Skin of body (tissue), 2 donors: Measurements from ENCODE around the gene GNG7. TPM values are rescaled to one million over a fixed set of nuclear protein-coding genes. Genes with fewer than 3 reads are reported as not detected.
"Not testable (repeated sequence)": the region's sequence is repeated elsewhere in the genome, so short reads cannot be mapped to it uniquely, and the experiment has no call there.

ENCODE experiments used
- DNase-seq: peaks from one replicate; lab custom pipeline; 2025; lab: John Stamatoyannopoulos, UW
- total RNA-seq: library from RNA; depleted of rRNA; stranded (reverse); fragments of >200 nt; gene quantifications from one replicate; pipeline ENCODE4 v1.2.3, GENCODE V29; 2014

The GNG7 gene
- total RNA-seq, 1 donor from 2014 or later = 2.4 TPM

DNA sequence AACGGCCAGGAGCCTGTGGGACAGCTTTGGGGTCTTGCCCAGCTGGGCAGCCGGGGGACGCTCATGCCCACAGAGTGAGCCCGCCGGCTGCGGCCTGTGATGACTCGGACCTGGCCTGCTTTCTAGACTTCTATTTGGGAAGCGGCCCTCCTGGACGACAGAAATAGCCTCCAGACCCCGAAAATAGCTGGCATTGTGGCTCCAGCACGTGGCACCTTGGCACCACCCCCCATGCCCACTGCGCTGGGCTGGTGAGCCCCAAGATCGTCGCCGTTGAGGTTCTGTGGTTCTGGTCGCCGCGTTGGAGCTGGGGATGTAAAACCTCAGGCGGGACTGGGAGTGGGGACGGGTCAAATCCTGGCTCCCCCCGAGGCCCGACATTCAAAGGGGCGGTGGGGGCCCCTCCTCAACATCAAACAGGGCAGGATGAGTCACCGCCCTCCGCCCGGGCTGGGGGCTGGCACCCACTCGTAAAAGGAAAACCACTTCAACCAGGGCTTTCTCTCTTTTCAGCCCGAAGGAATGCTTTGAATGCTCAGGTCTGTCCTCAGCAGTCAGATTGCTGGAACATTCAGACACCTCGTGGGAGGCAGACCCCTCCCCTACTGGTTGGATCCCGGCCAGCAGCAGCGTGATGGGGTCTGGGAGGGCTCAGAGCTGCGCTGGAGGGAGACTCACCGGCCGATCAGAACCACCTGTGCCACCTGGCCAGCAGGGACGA, 184.5 kb downstream of the GNG7 start:
- DNase-seq = no peak

DNA sequence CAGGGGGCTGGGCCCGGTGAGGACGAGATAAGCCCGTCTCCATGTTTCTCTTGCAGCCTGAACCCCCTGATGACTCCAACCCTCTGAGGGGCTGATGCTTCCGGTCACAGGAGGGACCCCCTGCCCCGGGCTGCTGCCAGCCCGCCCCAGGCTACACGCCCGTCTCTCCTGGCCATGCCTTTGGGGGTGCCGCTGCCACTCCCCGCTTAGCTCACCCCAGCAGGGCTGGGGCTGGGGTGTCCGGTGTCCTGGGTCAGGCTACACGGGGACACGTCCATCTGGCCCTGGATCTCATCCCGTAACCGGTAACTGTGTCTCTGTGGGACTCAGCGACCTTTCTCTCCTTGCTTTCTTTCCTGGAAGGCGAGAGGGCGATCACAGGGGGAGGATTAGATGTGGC, 185.8 kb downstream of the GNG7 start:
- DNase-seq = no peak

DNA sequence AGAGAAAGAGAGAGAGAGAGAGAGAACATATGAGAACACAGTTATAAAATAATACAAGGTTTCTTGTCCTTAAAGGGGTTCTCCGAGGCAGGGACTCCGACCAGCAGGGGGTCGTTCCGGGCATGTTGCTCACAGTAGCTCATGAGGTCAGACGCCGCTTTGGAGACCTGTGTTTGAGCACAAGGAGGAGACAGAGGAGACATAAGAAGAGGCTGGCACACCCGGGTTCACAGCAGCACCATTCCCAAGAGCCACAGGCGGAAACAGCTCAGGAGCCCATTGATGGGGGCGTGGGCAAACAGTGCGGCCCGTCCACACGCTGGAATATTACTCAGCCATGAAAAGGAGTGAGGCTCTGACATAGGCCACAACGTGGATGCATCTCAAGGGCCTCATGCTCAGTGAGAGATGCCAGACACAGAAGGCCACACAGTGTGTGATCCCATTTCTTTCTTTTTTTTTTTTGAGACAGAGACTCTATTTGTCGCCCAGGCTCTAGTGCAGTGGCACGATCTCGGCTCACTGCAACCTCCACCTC, 187.4 kb downstream of the GNG7 start:
- DNase-seq = no peak

DNA sequence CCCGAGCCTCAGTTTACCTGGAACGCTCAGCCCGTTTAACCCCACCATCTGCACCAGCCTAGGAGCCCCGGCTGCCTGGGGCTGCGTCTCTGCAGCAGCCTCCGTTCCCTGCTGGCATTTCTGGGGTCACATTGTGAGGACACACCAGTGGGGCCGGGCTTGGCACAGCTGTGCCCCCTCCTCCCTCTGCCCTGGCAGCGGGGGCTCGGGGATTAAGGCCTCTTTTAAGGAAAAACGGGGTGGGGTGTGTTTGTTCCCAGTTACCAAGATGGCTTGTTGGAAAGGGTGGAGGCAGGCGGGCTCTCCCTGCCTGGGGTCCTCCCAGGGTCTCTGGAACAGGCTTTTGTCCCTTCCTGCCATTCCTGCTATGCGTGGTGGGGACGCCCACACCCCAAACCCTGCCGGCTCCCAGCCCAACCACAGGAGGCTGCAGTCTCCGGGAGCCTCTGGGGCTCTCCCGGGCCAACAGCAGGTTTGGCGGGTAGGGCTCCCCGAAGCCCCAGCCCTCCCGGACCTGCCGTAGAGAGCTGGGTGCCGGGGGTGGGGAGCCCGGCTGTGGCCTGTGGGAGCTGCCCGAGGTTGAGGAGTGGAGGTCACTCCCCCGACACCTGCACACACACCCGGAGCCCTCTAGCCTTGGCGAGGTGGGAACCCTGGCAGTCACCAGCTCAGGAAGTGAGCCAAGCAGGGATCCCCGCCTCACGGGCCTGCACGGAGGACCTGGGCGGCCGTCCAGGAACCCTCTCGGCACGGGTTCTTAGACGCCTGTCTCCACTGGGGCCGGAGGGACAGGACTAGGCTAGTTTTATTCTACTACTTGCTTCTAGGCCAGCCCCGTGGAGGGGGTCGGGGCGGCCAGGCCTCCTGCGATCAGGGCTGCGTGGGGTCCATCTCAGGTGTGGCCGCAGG, 189.7 kb downstream of the GNG7 start:
- DNase-seq = no peak

DNA sequence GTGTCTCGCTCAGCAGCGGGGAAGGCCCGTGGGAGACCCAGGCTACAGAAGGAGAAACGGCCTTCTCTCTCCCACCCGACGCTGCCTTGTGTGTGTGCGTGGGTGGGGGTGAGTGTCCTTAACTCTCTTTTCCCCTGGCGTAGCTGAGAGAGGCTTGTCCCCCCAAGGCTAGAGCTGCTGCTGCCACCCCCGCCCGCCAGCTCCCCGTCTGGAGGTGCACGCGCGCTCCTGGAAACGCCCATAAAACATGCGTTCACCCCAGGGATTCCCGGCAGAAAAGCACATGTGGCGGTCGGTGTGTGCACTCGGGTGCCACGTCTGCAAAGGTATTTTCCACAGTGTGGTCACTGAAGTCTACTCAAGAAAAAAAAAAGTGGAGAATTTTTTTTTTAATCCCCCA, 190.5 kb downstream of the GNG7 start:
- no peak for DNase-seq

DNA sequence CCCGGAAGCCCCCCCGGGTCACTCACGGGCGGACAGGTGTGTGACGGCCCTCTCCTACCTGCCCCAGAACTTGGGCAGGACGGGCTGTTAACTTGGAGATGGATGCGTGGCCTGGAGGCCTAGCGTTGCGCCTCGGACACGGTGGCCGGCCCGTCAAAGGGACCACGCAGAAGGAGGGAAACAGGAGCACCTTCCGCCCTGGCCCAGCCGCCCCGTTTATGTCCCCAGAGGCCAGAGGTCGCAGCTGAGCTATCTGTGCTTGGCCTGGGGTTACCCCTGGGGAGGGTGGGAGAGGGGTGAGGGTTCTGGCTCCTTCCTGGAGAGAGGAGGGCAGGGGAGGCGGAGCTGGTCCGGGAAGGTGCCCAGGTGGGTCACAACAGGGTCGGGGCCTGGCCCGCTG, 190.9 kb downstream of the GNG7 start:
- DNase-seq = no peak

DNA sequence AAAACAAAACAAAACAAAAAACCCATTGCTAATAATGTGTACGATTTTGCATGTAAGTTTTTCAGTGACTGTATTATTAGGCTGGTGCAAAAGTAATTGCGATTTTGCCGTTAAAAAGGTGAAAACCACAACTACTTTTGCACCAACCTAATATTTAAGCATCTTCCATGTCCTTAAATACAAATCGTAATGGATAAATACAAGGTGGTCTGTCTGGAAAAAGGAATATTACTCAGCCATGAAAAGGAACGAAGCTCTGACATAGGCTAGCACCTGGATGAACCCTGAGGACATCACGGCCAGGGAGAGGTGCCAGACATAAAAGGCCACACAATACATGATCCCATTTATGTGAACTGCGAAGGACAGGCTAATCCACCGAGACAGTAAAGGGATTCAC, 193.4 kb downstream of the GNG7 start:
- DNase-seq = no peak

DNA sequence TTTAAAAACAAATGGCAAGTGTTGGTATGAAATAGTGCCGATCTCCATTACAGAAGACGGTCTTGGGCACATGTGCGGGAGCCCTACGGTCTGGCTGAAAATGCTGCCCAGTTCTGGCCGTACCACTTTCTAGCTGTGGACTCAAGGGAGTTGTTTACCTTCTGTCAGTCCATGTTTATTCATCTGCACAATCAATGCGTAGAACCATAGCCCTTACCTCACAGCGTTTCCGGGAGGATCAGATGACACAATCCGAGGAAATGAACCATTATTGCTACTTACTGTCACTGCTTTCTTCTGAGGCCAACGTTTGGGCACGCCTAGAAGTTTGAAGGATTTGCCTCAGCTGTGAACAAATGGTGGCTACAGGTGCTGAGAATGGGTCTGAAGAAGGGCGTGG, 195.4 kb downstream of the GNG7 start:
- peak; percentile 35 for DNase-seq

DNA sequence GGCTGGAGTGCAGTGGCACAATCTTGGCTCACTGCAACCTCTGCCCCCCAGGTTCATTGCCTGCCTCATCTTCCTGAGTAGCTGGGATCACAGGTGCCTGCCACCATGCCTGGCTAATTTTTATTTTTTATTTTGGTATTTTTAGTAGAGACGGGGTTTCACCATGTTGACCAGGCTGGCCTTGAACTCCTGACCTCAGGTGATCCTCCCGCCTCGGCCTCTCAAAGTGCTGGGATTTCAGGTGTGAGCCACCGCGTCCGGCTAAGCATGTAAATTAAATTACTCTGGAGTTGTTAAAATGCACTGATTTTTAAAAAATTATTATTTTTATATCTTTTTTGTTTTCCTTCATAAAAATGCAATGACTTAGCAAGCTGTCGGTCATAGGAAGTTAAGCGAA, 195.8 kb downstream of the GNG7 start:
- DNase-seq = not testable (repeated sequence)

DNA sequence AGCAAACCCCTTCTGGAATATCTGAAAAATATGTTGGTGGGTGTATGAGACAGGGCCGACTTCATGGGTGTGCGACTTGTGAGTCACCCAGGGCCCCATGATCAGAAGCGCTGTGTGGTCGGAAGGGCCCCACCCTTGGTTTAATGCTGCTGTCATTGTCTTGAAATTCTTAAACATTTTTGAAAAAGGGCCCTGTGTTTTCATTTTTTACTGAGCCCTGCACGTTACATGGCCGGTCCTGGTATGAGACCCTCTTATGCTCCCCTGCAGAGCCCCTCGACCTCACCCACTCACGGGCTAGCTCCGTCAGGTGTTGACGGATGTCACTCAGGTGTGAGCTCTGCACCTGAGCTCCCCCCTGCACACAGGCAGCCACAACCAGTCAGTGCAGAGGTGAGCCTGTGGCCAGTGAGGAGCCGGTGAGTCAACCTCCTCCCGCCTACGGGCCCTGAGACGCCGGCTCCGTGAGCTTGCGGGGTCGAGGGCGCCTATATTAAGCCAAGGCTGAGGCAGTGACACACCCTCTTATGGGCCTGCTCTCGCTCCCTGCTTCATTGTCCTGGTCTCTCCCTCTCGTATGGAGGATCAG, 198.9 kb downstream of the GNG7 start:
- peak; percentile 20 for DNase-seq

DNA sequence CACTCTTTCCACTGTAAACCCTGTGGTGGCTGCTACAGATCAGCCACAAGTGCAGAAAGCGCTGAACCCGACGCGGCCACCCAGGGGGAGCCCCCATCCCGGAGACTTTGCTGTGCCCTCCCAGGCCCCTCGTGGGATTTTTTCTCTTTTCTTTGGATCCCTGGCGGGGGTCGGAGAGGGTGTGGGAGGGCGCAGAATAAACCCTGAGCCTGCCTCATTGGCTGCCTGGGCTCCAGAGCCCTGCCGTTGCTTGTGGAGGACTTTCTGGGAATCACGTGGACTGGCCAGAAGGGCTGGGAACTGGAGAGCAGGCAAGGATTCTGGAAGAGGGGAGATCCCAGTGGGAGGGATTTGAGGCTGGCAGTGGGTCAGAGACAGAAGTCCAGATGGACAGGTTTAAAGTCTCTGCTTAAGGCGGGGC, 201.6 kb downstream of the GNG7 start:
- no peak for DNase-seq

DNA sequence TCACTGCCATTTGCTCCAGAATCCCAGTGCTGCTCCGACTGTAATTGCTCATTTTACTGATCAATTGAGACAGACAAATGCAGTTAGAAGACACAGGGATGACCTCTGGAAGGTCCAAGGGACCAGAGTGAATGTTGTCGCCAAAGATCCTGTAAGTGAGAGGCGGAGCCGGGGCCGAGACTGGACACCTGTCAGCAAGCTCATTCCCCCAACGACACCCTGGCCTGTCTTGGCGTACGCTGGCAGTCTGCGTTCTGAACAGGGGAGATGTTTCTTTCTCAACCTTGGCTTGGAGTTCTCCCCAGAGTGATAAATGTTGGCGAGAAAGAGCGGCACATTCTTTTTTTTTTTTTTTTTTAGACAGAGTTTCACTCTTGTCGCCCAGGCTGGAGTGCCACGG, 202.3 kb downstream of the GNG7 start:
- DNase-seq = no peak

DNA sequence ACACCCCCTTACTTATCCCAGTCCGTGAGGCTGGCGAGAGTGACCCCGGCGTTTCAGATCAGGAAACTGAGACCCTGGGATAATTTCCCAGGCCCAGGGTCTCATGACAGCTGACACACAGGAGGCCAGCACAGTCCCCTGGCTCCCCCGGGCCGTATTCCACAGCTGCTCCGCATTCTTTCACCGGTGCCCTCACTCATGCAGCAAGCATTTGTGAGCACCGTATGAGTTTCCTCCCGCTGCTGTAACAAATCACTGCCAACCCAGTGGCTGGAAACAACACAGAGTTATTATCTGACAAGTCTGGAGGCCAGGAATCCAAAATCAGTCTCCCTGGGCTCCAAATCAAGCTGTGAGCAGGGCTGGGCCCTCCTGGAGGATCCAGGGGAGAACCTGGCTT, 205.3 kb downstream of the GNG7 start:
- no peak for DNase-seq

DNA sequence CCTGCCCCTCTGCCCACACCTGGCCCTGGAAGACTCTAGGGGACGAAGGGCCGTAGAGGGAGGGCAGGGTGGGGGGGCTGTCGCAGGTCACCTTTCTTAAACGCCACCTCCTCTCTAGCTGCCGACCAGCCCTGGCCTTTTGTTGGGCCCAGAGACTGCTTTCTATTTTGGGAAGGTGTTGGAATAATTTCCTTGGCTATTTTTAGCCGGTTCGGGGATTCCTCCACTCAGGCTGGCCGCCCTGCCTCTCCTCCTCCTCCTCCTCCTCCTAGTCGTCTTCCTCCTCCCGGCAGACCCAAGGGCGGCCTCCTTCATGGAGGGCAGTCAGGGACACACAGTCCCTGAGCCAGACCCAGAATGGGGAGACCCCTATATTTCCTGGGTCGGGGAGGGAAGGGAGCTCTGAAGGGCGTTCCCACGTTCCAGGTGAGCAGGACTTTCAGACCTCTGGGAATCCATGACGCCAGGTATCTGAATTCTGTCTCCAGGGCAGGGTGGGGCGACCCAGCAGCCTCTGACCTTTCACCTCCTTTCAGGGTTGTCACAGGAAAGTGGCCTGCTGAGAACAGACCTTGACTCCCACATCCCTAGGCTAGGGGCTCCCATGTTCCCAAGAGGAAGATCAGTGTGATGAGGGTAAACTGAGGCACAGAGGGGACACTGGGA, 206.7 kb downstream of the GNG7 start:
- peak; percentile 19 for DNase-seq

DNA sequence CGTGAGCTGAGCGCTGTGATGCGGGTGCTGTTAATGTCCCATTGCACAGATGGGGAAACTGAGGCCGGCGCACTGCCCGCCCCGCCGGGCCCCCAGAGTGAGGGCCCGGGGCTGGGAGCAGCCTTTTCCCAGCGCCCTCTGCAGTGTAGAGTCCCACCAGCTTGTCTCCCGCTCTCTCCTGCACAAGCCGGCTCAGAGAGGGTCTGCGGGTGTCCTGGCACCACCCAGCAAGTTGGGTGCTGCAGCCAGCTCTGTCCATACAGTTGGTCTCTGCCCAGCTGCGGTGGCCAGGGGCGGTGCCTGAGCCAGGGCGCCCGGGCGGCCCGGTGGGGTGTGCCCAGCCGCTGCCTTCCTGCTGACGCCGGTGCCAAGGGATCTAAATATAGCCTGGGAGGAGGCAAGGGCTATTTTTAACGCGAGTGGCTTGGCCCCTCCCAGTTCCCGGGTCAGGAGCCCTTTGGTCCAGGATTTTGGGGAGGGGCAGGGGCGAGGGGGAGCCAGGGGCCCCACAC, 207.3 kb downstream of the GNG7 start:
- DNase-seq = no peak

DNA sequence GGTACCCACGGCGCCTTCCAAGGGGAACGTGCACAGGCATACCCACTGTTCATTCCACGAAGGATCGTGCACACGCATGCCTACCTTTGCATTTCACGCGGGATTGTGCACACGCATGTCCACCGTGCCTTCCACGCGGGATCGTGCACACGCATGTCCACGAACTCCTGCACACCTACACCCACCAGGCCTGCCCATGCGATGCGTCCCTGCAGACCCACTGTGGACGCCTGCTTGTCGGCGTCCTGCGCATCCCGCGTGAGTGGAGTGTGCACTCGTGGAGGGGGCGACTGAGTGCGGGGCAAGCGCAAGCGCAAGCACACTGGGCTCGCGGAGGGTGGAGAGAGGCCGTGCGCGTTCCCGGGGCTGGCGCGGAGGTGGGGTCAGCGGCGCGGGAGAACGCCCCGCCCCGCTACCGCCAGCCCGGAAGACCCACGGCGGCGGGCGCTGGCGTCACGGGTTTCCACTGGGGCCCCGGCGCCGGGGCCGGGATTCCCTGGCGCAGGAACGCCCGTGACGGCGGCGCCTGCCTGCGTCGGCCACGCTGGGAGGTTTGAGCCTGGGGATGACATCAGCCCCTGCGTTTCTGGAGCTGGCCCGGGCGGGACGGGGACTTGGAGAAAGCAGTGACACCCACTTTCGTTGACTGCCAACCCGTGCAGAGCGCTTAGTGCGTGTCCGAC, 207.9 kb downstream of the GNG7 start:
- peak; percentile 64 for DNase-seq

DNA sequence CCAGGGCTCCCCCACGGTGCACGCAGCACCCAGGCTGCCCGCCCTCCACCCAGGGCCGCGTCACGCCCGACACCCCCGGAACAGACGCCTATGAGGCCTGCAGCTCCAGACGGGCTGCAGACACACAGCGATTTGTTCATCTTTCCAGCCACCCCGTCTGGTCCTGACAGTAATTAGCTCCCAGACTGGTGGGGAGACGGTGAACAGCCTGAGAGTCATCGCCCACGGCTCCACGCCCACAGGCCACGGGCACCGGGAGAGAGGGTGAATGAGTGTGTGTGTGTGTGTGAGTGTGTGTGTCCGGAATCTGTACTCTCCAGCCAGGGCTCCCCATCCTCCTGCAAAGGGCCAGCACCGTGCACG, 208.4 kb downstream of the GNG7 start:
- peak; percentile 5 for DNase-seq

DNA sequence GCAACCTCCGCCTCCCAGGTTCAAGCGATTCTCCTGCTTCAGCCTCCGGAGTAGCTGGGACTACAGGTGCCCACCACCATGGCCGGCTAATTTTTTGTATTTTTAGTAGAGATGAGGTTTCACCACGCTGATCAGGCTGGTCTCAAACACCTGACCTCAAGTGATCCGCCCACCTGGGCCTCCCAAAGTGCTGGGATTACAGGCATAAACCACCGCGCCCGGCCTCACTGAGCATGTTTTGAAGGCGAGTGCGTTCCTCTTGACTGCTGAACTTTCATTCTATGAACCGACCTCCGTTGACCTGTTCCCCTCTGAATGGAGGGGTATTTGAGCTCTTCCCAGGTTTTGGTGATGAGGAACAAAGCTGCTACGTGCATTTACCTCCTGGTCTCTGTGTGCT, 209.0 kb downstream of the GNG7 start:
- not testable (repeated sequence) for DNase-seq

DNA sequence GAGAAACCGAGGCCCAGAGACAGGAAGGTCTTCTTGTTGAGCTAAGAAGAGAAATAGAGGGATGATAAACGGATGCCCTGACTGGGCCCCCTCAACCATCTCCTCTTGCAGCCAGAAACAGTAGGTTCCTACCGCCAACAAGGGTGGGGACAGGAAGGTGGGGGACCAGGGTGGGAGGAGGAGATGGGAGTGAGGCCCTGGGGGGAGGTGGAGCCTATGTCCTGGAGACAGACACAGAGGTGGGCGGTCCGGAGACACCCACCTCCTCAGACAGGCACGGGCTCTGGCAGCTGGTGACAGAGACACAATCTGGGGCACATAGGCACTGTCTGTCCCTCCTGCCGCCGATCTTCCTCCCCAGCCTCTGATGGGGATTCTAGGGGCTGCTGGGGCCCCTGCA, 209.6 kb downstream of the GNG7 start:
- no peak for DNase-seq

DNA sequence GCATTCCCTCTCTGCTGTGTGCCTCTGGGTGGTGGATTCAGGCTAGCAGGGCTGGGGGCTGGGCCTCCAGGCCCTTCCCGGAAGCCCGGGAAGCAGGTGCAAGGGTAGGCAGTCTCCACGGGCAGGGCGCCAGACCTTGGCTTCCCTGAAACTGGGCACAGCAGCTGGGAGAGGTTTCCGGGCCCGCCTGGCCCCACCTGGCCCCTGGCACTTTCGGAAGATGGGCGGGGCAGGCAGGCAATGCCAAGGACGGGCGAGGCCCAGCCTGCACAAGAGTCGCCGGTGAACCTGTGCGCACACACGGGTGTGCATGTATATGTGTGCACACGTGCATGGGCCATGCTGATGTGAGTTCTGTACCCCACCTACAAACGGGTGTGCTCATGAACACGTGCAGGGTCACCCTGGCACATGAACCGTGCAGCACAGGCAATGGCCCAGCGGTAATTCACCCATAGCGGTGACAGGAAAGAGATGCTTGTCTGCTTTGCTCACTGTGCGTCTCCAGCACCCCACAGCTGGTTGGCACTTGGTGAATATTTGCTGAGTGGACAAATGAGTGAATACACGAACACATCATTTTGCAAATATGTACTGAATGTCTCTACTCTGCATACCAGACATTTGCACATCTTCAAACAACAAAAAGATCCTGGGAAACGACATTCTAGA, 211.2 kb downstream of the GNG7 start:
- DNase-seq = peak; percentile 62
